CD4-positive, alpha-beta T cell treated with Interleukin-17A for 1 hour (primary cell): Measurements from ENCODE around the gene ARMH4.

Experiments
- DNase-seq: peaks from one replicate; pipeline ENCODE4 v3.0.0-alpha.2; 2020

The ARMH4 gene

GRCh38 chr14:58152014-58152857 lies at the start of gene ARMH4:
Gene ARMH4, minus strand, starts transcription at chr14:58152213. Its CDS starts 12,855 bp downstream, at chr14:58139358.
- DNase-seq, result peak; percentile 64

- peak; percentile 16 for DNase-seq
Measured at GRCh38 chr14:58200846-58201245, 48.8 kb upstream of the ARMH4 start.

DNA sequence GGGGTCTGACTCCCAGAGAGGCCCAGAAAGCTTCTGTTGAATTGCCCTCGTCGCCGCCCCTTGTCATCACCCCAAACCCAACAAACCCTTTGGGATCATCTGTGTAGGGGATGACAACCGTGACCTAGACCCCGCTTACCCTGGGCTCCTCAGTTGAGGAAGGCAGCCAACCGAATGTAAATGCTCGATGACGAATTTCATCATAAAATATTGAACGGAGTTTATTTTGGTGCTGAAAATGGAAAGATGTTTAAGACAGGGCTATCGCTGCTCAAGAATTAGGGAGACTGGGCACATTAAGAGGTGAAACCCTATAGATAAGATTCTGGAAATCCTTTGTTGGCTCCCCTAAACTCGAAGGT lies 48.4 kb upstream of the ARMH4 start:
- no peak for DNase-seq

GRCh38 chr14:58199726-58200479 lies 47.9 kb upstream of the ARMH4 start, which contains the start of gene ACTR10:
Gene ACTR10, plus strand, starts transcription at chr14:58200149. Its CDS starts 69 bp downstream, at chr14:58200218.
- peak; percentile 88 for DNase-seq

GRCh38 chr14:58198086-58198485 lies 46.1 kb upstream of the ARMH4 start:
- DNase-seq, result peak; percentile 56

GRCh38 chr14:58196198-58196597 lies 44.2 kb upstream of the ARMH4 start:
- DNase-seq, result no peak

DNA sequence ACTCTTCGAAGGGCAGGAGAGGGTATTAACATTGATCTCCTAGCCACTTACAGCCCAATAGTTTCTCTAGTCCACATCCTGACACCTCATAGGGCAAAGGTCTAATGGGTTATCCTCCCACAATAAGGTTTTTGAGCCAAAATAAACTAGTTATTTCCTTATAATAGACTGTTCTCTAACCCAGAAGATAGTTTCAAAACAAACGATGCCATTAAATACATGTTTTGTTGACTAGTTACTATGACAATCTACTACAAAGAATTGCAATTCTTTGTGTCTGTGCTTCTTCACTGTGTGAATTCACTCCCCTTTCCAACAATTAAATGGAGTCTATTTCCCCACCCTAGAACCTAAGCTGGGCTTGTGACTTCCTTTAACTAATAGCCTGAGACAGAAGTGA lies 41.5 kb upstream of the ARMH4 start:
- DNase-seq, result no peak

DNA sequence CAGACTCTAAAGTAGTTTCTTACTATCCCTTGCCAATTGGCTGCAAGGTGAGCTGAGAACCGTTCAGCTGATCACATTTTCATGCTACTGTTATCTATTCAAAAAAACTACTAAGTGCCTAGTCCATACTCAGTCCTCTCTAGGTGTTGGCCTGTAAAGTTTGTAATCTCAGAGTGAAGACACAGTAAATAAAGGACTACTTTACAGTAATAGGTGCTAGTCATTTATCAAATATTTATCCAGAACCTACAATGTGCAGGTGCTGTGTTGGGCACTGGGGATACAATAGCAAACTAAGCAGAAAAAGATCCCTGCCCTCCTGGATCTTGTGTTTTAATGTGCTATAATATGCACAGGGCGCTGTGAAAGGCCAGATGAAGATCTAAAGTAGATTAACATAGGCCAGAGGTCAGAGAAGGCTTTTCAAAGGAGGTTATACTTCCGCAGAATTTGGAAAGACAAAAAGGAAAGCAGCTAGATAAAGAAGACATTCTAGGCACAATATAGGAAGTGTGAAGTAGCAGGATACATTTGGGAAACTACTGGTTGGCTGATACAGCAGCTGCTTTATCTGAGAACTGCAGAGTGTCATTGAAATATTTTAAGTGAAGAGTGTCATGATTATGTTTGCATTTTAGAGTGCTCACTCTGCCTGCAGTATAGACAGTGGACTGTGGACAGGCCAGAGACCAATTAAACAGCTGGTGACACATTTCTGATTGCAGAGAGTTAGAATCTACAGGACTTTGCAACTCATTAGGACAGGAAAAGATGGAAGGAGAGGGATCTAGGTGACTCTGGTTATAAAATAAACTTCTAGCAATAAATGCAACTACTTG lies 40.0 kb upstream of the ARMH4 start:
- DNase-seq, result no peak

DNA sequence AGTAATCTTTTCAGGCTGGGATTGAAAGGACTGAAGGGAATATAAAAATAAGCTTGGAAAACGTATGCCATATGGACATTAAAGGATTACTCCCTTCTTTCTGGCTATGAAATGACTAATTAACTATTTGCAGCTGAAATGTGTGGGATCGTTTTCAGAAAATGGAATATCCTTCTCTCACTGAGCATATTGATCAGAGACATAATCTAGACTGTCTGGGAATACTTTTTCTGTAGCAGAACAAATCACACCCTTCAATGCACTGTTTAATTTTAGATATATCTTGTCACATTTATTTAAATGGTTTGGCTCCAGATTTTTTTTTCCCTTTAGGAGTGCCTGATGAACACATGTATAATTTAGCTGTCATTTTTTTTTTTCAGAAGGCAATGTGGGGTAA lies 37.2 kb upstream of the ARMH4 start:
- DNase-seq, result no peak

- DNase-seq, result no peak
Measured at GRCh38 chr14:58177125-58177524, 25.1 kb upstream of the ARMH4 start.

GRCh38 chr14:58171090-58171489 lies 19.1 kb upstream of the ARMH4 start:
- peak; percentile 20 for DNase-seq

GRCh38 chr14:58167891-58168290 lies 15.9 kb upstream of the ARMH4 start:
- no peak for DNase-seq

DNA sequence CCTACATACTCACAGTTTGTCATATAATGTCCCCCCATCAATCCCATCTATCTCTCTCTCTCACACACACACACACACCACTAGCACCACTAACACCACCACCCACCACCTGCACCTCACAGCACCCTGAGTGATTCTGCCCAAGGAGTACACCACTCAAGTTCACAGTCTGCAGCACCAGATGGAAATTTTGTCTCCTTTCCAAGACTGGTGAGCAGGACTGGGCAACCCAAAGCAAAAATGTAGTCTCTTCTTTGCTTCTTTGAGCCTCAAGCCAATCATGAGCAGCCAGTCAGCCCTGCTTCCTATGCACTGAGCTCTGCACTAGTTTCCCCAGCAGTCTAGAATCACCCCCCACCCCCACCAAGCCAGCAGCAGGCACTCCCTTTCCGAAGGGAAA lies 15.0 kb upstream of the ARMH4 start:
- no peak for DNase-seq

- DNase-seq, result peak; percentile 68
Measured at GRCh38 chr14:58166005-58166983, 14.3 kb upstream of the ARMH4 start.

GRCh38 chr14:58160561-58160960 lies 8.5 kb upstream of the ARMH4 start:
- no peak for DNase-seq

DNA sequence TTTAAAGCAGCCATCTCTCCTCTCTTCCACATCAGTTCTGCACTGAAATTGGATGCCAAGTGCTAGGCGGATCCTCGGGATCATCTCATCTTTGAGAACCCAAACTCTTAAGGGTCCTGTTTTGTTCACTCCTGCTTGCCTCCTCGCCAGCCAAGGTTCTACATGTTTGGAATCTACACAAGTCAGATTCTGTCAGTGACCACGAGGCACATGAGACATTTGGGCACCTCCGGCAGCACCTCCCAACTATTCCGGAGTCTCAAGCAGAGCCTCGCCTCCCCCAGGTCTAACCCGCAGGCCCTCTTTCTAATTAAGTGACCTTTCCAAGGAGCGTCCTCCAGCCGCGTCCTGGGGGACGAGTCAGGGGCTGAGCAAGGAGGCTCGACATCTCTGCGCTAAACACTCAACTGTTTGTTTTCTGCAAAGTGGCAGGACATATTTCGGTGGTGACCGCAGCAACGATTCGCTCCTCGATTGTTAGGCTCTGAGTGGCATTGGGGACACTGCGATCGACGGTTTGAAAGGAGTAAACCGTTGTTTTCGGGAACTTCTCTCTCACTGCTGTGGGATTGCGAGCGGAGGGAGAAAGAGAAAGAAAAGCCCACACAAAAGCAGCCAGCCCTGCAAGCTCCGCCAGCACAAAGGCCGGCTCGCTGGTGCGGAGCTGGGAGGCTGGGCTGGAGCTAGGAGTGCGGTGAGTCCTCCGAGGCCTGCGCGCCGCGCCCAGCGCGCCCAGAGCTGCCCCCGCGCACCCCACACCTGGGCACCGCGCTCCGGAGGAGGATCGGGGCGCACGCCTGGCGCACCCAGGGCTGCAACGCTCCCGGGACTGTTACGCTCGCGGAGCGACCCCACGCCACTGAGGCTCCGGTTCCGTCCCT lies 640 bp downstream of the ARMH4 start:
- no peak for DNase-seq

DNA sequence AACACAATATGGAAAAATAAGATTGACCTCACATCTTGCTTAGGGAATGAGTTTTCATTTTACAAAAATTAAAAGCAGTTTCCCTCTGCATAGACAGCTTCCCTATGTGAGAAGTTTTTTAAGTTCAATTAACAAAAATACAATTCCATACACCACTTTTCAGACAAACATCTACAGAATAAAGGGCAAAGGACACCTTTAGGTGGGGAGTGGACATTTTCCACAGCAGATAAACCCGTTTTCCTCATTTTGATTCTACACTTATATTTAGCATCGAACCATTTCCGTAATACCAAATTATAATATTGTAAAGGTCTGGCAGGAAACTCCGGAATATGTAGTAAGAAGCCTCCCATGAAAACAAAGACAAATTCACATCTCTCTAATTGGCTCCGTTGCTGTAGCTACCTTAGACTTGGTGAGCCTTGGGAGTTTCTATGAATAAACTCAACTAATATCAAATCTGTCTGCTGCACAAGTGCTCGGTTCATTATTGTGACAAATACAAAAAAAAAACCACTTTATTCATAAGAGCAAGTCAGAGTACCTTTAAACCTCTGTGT lies 1.7 kb downstream of the ARMH4 start:
- DNase-seq, result no peak

- no peak for DNase-seq
Measured at GRCh38 chr14:58149196-58149595, 2.8 kb downstream of the ARMH4 start.

GRCh38 chr14:58146399-58146798 lies 5.6 kb downstream of the ARMH4 start:
- DNase-seq, result no peak

DNA sequence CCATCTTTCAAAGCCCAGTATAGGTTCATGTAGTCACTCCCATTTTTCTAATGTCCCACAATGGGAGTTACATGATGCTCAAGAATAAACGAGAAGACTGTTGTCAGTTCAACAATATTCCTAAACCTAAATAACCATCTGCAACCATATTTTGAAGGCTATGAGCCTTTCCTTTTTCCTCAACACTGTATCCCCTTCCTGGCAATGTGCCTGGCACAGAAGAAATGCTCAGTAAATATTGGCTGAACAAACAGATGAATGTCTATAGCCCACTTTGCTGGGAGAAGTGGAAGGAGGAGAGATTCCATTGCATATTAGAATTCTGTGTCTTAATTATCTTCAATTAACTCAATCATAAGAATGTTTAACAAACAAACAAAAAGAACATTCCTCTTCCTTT lies 6.1 kb downstream of the ARMH4 start:
- DNase-seq, result no peak

DNA sequence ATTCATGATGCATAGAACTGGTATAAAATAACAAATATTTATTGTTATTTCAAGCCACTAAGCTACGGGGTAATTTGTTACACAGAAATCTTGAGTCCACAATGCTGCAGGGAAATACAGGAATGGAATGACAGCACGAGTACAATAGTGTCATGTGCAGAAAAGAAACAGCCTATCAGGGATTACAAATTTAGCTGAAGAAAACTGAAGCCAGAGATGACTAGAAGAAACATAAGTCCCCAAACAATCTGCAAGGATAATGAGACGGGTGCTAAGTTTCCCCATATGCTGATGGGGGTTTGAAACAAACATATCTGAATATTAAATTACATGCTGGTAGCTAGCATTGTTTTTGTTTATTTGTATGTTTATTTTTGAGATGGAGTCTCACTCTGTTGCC lies 8.9 kb downstream of the ARMH4 start:
- no peak for DNase-seq
